RWPE1 (cell line): ENCODE measurements around the gene ANK2.

Experiments
- CTCF ChIA-PET: fragments of 350-600 bp; sonication (Branson Sonifier 250); formaldehyde crosslinking; extraction: SDS; loops from one replicate; lab custom pipeline; 2021; lab: Yijun Ruan, JAX
- POLR2A ChIA-PET: fragments of 400-600 bp; formaldehyde crosslinking; extraction: SDS; loops from one replicate; lab custom pipeline; 2020; ENCODE audit warnings: antibody characterized with exemption; ENCODE audit not compliant: low non-redundant PET; lab: Yijun Ruan, JAX
- DNase-seq: peaks from one replicate; pipeline ENCODE4 v3.0.0; 2012; ENCODE audit warnings: low spot score
- H3K27ac ChIP-seq: fragments of 450-650 bp; 2 replicates; pipeline ENCODE4 v1.5.1; 2017
- CTCF ChIP-seq: fragments of 450-650 bp; conservative IDR thresholded peaks from 2 replicates; pipeline ENCODE4 v1.5.1; 2017; ENCODE audit warnings: low read depth, mild to moderate bottlenecking

Gene ANK2

DNA sequence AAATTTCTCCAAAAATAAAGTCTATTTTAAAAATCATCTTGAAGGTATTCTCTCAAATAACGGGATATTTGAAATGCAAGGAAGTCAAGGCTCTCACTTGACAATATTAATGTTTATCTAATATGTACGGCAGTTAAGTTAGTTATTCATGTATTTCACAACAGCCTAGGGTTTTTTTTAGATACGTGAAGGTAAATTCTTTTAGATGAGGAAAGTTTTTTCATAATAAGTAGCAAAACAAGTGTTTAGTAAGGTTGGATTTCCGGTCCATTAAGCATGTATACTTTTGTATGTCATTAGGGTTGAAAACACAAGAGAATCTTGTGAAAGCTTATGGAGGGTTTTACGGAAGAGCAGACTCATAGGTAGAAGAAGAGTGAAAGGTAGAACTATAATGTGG lies 273.3 kb downstream of the ANK2 start:
- TF ChIP-seq CTCF: no peak
- CTCF ChIA-PET: interaction anchor here (0.7 kb wide), 1 partner anchor 16 kb away, joined by 3 read pairs; no protein-coding TSS in a partner anchor
- no peak for DNase-seq

DNA sequence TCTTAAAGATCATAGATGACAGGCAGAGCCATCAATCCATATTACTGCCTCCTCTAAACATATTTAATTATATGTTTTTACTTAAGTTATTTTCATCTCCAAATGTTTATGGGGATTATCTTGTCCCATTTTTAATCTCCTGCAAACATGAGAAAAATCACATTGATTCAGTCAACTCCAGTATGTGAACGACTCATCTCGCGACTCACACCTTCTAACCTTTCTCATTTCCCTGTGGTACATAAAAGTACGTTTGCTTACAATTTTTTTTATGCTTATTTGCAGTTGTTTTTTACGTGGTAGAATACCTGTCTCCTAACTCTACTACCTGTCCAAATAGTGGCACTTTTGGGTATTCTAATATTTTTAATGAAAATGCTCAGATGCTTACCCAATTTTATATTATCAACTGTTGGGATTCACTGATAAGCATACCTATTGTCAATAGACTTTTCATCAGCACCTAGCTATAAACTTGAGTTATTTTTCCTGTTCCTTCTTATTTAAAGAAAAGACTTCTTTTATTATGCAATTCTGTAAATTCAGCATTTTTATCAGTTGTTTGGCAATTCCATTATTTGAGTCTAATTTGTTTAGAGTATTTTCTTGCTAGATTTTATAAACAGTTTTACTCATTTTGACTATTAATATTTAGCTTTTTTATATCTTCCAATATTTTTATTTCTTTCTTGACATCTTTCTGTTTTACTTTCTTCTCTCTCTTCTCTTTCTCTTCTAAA lies 276.6 kb downstream of the ANK2 start:
- no peak for TF ChIP-seq CTCF
- POLR2A ChIA-PET: no interaction called here
- CTCF ChIA-PET: interaction anchor here (0.5 kb wide), 1 partner anchor 1973 kb away, joined by 4 read pairs; no protein-coding TSS in a partner anchor
- H3K27ac ChIP-seq: no peak overlapping the region
- no peak for DNase-seq

More for the DNA sequence above, 273.3 kb downstream of the ANK2 start:
- POLR2A ChIA-PET: no interaction called here
- no peak overlapping the region for H3K27ac ChIP-seq

- no peak overlapping the region for H3K27ac ChIP-seq
- CTCF ChIA-PET: no interaction called here
- TF ChIP-seq CTCF: no peak
- DNase-seq: no peak
- POLR2A ChIA-PET: no interaction called here
These were observed 278.0 kb downstream of the ANK2 start for GRCh38 chr4:113327494-113327893.

- no peak for DNase-seq
- TF ChIP-seq CTCF: no peak; the same call in 1 of the 2 replicates
- ChIA-PET CTCF (no interaction called here), POLR2A (no interaction called here)
- no peak overlapping the region for H3K27ac ChIP-seq
These were observed 279.1 kb downstream of the ANK2 start for GRCh38 chr4:113328514-113328913.

GRCh38 chr4:113330200-113330599 lies 280.7 kb downstream of the ANK2 start:
- ChIA-PET POLR2A (no interaction called here), CTCF (interaction anchor here (0.6 kb wide), 1 partner anchor 376 kb away, joined by 3 read pairs; no protein-coding TSS in a partner anchor)
- DNase-seq: no peak
- no peak overlapping the region for H3K27ac ChIP-seq
- TF ChIP-seq CTCF: no peak

DNA sequence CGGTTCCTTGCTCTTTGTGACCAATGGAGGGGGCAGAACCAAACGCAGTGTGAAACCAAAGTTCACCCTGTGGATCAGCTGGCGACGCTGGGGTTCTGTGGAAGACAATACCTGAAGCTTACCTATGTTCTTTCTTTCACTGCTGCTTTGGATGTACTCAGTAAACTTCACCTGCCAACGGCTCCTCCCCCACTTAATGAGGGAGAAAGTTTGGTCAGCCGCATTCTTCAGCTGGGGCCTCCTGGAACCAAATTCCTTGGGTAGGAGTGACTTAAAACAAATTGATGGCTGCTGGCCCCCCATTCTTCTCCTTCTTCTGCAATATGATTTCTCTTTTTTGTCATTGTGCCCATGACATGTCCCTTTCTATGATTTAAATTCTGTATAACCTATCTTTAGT lies 282.4 kb downstream of the ANK2 start:
- CTCF ChIA-PET: no interaction called here
- TF ChIP-seq CTCF: no peak

More for the DNA sequence above, 282.4 kb downstream of the ANK2 start:
- POLR2A ChIA-PET: no interaction called here
- no peak for DNase-seq
- no peak overlapping the region for H3K27ac ChIP-seq
